ENCODE data around the gene TRH. TPM values are rescaled to one million over a fixed set of nuclear protein-coding genes. Genes with fewer than 3 reads are reported as not detected.

Gene TRH
- total RNA-seq (2014; rRNA removed; shearing (Covaris generic)) = not detected in 2 replicates

GRCh38 chr3:129974564-129974832, at the start of gene TRH:
Gene TRH, plus strand, starts transcription at chr3:129974720. Its CDS starts 1,097 bp downstream, at chr3:129975817.
- Histone ChIP-seq H3K9me3 (replicated peaks) (no peaks in the 10 kb centered on the region), H3K4me3 (no peak within 1 kb of the TSS), H3K4me1 (replicated peaks) (no peaks in the 10 kb centered on the region), H3K27ac (no peak within 1 kb of the TSS), H3K36me3 (no peaks in the 10 kb centered on the region), H3K27me3 (replicated peaks) (peaks cover 33% of the 10 kb centered on the region)
- DNase-seq (ENCODE audit: low read depth in 1 of 2, low spot score in 2 of 2) = no peak

- Histone ChIP-seq H3K27ac (no peak overlapping the region), H3K4me1 (replicated peaks) (no peaks in the 10 kb centered on the region), H3K4me3 (no peak overlapping the region), H3K36me3 (no peaks in the 10 kb centered on the region), H3K9me3 (replicated peaks) (no peaks in the 10 kb centered on the region; the same call in 1 of the 2 replicates), H3K27me3 (replicated peaks) (no peaks in the 10 kb centered on the region)
- no peak for DNase-seq (ENCODE audit: low read depth in 1 of 2, low spot score in 2 of 2)
These were observed 47.4 kb upstream of the TRH start for GRCh38 chr3:129927072-129927471.

GRCh38 chr3:129929383-129929782, 45.1 kb upstream of the TRH start:
- no peak for DNase-seq (ENCODE audit: low read depth in 1 of 2, low spot score in 2 of 2)
- Histone ChIP-seq H3K9me3 (replicated peaks) (no peaks in the 10 kb centered on the region; the same call in 1 of the 2 replicates), H3K27me3 (replicated peaks) (no peaks in the 10 kb centered on the region), H3K4me1 (replicated peaks) (no peaks in the 10 kb centered on the region), H3K36me3 (no peaks in the 10 kb centered on the region), H3K4me3 (no peak overlapping the region), H3K27ac (no peak overlapping the region)

- Histone ChIP-seq H3K4me3 (no peak overlapping the region), H3K27me3 (replicated peaks) (no peaks in the 10 kb centered on the region), H3K27ac (no peak overlapping the region), H3K4me1 (replicated peaks) (peaks cover 5% of the 10 kb centered on the region), H3K36me3 (no peaks in the 10 kb centered on the region), H3K9me3 (replicated peaks) (no peaks in the 10 kb centered on the region; the same call in 1 of the 2 replicates)
- no peak for DNase-seq (ENCODE audit: low read depth in 1 of 2, low spot score in 2 of 2)
These were observed 41.0 kb upstream of the TRH start for GRCh38 chr3:129933471-129933870.

- DNase-seq (ENCODE audit: low read depth in 1 of 2, low spot score in 2 of 2) = peak in 1 of 2 experiments; percentile 31
- Histone ChIP-seq H3K4me1 (replicated peaks) (peaks cover 5% of the 10 kb centered on the region), H3K9me3 (replicated peaks) (no peaks in the 10 kb centered on the region; the same call in 1 of the 2 replicates), H3K4me3 (no peak overlapping the region), H3K36me3 (no peaks in the 10 kb centered on the region), H3K27ac (no peak overlapping the region), H3K27me3 (replicated peaks) (no peaks in the 10 kb centered on the region)
These were observed 40.0 kb upstream of the TRH start for GRCh38 chr3:129934234-129935123.

- Histone ChIP-seq H3K4me1 (replicated peaks) (peaks cover 5% of the 10 kb centered on the region), H3K36me3 (no peaks in the 10 kb centered on the region), H3K9me3 (replicated peaks) (no peaks in the 10 kb centered on the region), H3K27me3 (replicated peaks) (no peaks in the 10 kb centered on the region), H3K27ac (peak overlapping the region; percentile 22), H3K4me3 (peak overlapping the region; percentile 29)
- peak; percentile 48 to 59 for DNase-seq (ENCODE audit: low read depth in 1 of 2, low spot score in 2 of 2)
These were observed 37.8 kb upstream of the TRH start for GRCh38 chr3:129936757-129937156.

GRCh38 chr3:129937717-129938116, 36.8 kb upstream of the TRH start:
- Histone ChIP-seq H3K27me3 (replicated peaks) (no peaks in the 10 kb centered on the region), H3K36me3 (no peaks in the 10 kb centered on the region), H3K4me3 (no peak overlapping the region), H3K4me1 (replicated peaks) (peaks cover 5% of the 10 kb centered on the region), H3K27ac (no peak overlapping the region), H3K9me3 (replicated peaks) (no peaks in the 10 kb centered on the region)
- DNase-seq (ENCODE audit: low read depth in 1 of 2, low spot score in 2 of 2) = no peak

- no peak for DNase-seq (ENCODE audit: low read depth in 1 of 2, low spot score in 2 of 2)
- H3K36me3 ChIP-seq = no peaks in the 10 kb centered on the region
- no peaks in the 10 kb centered on the region for H3K9me3 ChIP-seq (replicated peaks)
- H3K27ac ChIP-seq = no peak overlapping the region
- H3K27me3 ChIP-seq (replicated peaks) = no peaks in the 10 kb centered on the region
- no peak overlapping the region for H3K4me3 ChIP-seq
- peaks cover 5% of the 10 kb centered on the region for H3K4me1 ChIP-seq (replicated peaks)
These were observed 36.2 kb upstream of the TRH start for GRCh38 chr3:129938140-129938930.

- no peak for DNase-seq (ENCODE audit: low read depth in 1 of 2, low spot score in 2 of 2)
- no peaks in the 10 kb centered on the region for H3K36me3 ChIP-seq
- H3K27me3 ChIP-seq (replicated peaks) = 0 out of 2 replicates have a peak, but pooled peaks cover 3% of the 10 kb centered on the region
- H3K27ac ChIP-seq = no peak overlapping the region
- H3K4me3 ChIP-seq = no peak overlapping the region
- no peaks in the 10 kb centered on the region for H3K9me3 ChIP-seq (replicated peaks)
- peaks cover 5% of the 10 kb centered on the region for H3K4me1 ChIP-seq (replicated peaks)
These were observed 34.4 kb upstream of the TRH start for GRCh38 chr3:129940086-129940485.

GRCh38 chr3:129942296-129942695, 32.2 kb upstream of the TRH start:
- Histone ChIP-seq H3K4me3 (no peak overlapping the region), H3K27me3 (replicated peaks) (0 out of 2 replicates have a peak, but pooled peaks cover 3% of the 10 kb centered on the region)
- DNase-seq (ENCODE audit: low read depth in 1 of 2, low spot score in 2 of 2) = peak; percentile 35 to 61

GRCh38 chr3:129943020-129943419, 31.5 kb upstream of the TRH start:
- H3K9me3 ChIP-seq (replicated peaks) = no peaks in the 10 kb centered on the region
- no peak for DNase-seq (ENCODE audit: low read depth in 1 of 2, low spot score in 2 of 2)
- no peak overlapping the region for H3K4me3 ChIP-seq
- no peaks in the 10 kb centered on the region for H3K4me1 ChIP-seq (replicated peaks)
- no peaks in the 10 kb centered on the region for H3K36me3 ChIP-seq
- 0 out of 2 replicates have a peak, but pooled peaks cover 3% of the 10 kb centered on the region for H3K27me3 ChIP-seq (replicated peaks)
- no peak overlapping the region for H3K27ac ChIP-seq

More at GRCh38 chr3:129942296-129942695, 32.2 kb upstream of the TRH start:
- Histone ChIP-seq H3K36me3 (no peaks in the 10 kb centered on the region), H3K9me3 (replicated peaks) (no peaks in the 10 kb centered on the region), H3K4me1 (replicated peaks) (no peaks in the 10 kb centered on the region), H3K27ac (no peak overlapping the region)

- Histone ChIP-seq H3K9me3 (replicated peaks) (no peaks in the 10 kb centered on the region), H3K27me3 (replicated peaks) (0 out of 2 replicates have a peak, but pooled peaks cover 3% of the 10 kb centered on the region)
- no peak for DNase-seq (ENCODE audit: low read depth in 1 of 2, low spot score in 2 of 2)
These were observed 29.8 kb upstream of the TRH start for GRCh38 chr3:129944709-129945108.

GRCh38 chr3:129947538-129948240, 26.8 kb upstream of the TRH start:
- Histone ChIP-seq H3K4me1 (replicated peaks) (no peaks in the 10 kb centered on the region), H3K36me3 (no peaks in the 10 kb centered on the region), H3K27ac (no peak overlapping the region), H3K9me3 (replicated peaks) (no peaks in the 10 kb centered on the region), H3K4me3 (no peak overlapping the region), H3K27me3 (replicated peaks) (0 out of 2 replicates have a peak, but pooled peaks cover 3% of the 10 kb centered on the region)
- DNase-seq (ENCODE audit: low read depth in 1 of 2, low spot score in 2 of 2) = no peak

More at GRCh38 chr3:129944709-129945108, 29.8 kb upstream of the TRH start:
- Histone ChIP-seq H3K27ac (no peak overlapping the region), H3K4me1 (replicated peaks) (no peaks in the 10 kb centered on the region), H3K4me3 (no peak overlapping the region), H3K36me3 (no peaks in the 10 kb centered on the region)
